HG03108 (cell line): ENCODE data around the gene MACROD2.
"Not testable (repeated sequence)": the region's sequence is repeated elsewhere in the genome, so short reads cannot be mapped to it uniquely, and the experiment has no call there.

Source experiments
- ATAC-seq: cut with Tn5 transposase; IDR thresholded peaks from one replicate; pipeline ENCODE4 v1.9.1; 2021; ENCODE audit warnings: moderate library complexity; ENCODE audit not compliant: unreplicated experiment

Gene MACROD2

DNA sequence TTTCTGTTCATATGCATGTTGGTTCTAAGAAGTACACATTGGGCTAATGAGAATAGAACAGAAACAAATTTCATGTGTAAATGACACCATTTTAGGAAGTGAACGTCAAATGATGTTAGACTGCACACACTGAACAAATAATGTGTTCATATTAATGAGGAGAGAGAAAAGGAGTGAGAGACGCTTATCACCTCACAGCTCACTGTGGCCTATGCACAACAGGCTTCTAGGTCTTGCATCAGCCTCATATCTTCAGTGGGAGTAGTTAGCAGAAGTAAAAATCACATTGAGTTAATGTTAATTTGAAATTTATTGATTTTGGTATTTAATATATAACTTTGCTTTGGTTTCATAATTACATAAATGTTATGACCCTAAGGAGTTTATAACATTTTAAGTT lies 454.9 kb downstream of the MACROD2 start:
- ATAC-seq = no peak

DNA sequence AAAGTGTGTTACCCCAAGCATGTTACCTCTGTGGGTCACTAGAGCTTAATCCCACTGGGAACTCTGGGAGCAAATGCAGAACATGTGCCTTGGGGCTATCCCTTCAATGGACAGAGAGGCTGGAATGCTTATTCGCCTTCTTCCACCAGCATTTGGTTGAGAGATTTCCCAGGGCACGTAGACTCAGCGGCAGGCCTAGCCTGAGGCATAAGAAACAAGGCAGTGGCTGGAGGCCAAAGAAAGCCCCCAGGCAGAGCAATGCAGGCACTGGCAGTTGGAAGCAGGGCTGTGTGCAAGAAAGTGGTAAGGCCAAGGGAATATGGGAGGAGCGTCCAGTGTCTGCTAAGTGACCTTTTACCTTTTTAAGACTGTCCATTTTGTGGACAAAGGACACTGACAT lies 456.1 kb downstream of the MACROD2 start:
- ATAC-seq = no peak

DNA sequence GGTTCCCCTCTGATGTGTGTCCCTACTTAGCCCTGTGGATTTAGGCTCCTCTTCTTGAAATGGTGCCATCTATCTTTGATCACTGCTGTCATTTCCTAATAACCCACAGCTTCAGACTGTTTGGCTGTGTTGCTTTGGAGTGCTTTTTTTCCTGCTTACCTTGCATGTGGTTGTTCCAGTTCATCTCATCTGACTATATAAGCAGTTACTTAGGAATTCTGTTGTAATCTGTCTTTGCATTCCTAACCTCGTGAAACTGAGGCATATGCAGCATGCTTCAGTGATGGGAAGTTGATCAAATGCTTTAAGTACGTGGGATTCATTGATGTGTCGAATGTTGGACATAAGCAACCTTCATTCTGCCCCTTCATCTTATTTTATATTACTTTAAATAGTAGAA lies 457.9 kb downstream of the MACROD2 start:
- no peak for ATAC-seq

DNA sequence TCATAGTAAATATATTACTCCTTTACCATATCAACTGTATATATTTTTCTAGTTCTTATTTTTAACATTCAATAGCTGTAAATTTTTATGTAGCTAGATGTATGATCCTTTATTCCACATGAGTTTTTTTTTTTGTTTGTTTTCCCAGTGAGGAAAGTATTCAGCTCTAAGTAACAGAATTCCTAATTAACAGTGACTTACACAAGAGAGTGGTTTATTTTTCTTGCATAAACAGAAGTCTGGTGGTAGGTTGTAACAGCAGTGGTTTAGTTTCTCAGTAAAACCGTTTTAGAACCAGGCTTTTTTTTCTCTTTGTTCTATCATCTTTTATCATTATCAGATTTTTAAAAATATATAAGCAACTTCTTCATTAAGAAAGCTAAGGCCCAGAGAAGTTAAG lies 459.0 kb downstream of the MACROD2 start:
- ATAC-seq = no peak

DNA sequence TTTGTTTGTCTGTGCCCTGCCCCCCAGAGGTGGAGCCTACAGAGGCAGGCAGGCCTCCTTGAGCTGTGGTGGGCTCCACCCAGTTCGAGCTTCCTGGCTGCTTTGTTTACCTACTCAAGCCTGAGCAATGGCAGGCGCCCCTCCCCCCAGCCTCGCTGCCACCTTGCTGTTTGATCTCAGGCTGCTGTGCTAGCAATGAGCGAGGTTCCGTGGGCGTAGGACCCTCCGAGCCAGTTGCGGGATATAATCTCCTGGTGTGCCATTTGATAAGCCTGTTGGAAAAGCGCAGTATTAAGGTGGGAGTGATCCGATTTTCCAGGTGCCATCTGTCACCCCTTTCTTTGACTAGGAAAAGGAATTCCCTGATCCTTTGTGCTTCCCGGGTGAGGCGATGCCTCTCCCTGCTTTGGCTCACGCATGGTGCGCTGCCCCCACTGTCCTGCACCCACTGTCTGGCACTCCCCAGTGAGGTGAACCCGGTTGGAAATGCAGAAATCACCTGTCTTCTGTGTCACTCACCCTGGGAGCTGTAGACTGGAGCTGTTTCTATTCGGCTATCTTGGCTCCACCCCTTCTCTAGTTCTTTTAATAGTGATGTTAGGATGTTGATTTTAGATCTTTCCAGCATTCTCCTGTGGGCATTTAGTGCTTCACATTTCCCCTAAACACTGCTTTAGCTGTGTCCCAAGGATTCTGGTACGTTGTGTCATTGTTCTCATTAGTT lies 471.9 kb downstream of the MACROD2 start:
- ATAC-seq = not testable (repeated sequence)

DNA sequence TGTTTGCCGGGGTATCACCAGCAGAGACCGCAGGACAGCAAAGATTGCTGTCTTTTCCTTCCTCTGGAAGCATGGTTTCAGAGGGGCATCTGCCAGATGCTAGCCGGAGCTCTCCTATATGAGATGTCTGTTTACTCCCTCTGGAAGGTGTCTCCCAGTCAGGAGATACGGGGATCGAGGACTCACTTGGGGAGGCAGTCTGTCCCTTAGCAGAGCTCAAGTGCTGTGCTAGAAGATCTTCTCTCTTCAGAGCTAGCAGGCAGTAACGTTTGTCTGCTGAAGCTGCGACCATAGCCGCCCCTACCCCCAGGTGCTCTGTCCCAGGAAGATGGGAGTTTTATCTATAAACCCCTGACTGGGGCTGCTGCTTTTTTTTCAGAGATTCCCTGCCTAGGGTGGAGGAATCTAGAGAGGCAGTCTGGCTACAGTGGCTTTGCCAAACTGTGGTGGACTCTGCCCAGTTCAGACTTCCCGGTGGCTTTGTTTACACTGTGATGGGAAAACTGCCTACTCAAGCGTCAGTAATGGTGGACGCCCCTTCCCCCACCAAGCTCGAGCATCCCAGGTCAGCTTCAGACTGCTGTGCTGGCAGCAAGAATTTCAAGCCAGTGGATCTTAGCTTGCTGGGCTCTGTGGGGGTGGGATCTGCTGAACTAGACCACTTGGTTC lies 475.0 kb downstream of the MACROD2 start:
- ATAC-seq = no peak

DNA sequence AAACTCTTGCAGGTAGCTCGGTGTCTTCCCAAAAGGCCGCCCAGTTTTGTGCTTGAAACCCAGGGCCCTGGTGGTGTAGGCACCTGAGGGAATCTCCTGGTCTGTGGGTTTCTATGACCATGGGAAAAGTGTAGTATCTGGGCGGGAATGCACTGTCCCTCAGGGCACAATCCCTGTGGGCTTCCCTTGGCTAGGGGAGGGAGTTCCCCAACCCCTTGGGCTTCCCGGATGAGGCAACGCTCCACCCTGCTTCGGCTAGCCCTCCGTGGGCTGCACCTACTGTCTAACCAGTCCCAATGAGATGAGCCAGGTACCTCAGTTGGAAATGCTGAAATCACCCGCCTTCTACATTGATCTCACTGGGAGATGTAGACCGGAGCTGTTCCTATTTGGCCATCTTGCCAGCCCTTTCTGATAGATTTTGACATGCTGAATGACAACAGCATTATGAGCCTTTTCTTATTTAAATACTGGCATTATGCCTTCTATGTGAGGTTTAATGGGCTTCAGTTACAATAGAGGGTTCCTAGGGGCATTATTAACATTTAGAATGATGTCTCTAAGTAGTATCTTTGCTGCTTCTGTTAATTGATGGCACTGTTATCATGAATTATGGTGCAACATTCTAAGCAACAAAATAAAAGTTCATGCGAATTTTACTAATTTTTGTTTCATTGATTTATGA lies 475.8 kb downstream of the MACROD2 start:
- no peak for ATAC-seq

DNA sequence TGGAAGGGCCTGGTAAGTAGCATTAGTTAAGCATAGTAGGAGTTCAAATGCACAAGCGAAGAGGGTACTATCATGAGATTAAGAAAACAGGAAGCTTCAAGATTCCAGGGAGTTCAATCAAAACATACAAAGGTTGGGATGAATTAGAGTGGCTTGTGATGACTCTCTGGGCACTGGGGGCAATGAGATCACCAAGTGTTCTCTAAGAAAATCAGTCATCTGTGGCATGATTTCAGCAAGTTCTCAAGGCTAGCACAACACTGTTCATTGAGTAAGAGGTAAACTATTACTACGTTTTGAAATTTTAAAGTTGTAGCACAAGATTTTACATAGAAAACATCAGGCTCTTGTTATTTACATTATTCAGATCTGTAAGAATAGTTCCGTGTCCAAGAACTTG lies 481.8 kb downstream of the MACROD2 start:
- no peak for ATAC-seq

DNA sequence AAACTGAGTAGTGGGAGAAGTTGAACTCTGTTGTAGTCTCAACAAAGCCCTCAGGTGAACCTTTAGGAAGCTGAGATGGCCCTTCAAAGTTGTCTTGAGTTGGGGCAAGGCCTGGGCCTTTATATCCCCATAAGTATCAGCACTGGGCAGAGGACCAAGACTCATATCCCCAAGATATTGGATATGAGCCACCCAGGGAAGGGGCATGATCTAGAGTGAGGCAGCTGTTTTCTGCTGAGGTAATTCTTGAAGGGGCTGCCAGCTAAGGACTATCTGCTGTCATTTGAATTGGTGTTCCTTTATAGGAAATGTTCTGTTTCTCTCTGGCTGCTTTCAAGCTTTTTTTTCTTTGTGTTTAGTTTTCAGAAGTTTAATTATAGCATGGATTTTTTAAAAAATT lies 482.8 kb downstream of the MACROD2 start:
- ATAC-seq = no peak

DNA sequence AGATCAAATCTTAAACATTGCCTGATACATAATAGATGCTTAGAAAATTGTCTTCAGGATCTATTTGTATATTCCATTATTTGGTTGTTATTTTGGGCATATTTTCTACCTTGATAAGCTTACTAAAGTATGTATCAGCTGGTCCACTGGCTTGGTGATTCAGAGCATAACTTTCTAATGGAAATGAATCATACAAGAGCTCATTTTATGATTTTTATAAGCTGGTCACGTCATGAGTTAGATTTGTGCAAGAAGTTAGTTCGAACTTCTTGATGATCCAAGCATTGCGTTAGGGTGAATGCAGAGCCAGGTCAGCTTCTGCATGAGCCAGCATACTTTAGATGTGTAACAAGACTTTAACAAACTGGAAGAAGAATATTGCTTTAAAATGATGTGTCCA lies 486.5 kb downstream of the MACROD2 start:
- no peak for ATAC-seq

DNA sequence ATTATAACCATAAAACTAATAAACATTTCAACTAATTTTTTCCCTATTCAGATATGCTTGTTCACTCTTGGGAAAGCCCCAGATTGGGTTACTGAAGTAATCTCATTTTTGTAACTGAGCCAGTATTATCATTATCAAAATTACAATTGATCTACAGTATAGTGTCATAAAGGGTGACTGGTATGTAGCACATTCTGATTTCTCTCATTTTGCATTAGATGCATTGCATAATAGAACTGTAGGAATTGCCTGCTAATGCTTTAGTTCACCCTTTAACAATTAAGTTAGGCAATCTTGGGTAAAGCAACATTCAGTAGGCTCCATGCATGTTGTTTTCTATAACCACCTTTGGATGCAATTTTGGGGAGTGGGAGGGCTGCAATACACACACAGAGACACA lies 492.9 kb downstream of the MACROD2 start:
- ATAC-seq = no peak

DNA sequence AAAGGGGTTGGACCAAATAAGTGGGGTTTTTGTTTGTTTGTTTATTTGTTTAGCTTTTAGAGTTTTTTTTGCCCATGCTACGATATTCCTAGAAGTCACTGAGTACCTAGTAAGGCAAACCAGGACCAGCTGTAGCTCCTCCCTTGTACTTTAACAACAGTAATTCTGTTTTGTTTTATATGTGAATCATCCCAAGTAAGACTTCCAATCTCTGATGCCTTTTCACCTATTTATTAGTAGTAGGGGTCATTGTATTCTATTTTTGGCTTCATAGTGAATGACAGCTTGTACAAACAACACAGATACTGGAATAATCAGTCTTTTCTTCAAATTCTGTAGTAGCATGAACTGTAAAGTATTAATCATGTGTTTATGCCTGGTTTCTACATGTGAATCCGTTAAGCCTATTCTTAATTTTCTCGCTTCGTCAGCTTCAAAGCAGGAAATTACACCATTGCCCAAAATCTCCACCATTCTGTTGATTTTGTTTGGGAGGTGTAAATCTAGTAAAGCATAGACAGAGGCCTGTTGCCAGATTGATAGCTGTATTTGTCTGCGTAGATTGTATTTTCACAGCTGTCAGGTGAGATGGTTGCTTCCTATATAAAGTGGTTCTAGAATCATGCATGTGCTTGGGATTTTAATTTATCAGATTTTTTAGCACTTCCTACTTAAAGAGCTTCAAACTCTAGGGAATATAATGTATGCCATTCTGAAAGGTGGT lies 493.6 kb downstream of the MACROD2 start:
- ATAC-seq = no peak

DNA sequence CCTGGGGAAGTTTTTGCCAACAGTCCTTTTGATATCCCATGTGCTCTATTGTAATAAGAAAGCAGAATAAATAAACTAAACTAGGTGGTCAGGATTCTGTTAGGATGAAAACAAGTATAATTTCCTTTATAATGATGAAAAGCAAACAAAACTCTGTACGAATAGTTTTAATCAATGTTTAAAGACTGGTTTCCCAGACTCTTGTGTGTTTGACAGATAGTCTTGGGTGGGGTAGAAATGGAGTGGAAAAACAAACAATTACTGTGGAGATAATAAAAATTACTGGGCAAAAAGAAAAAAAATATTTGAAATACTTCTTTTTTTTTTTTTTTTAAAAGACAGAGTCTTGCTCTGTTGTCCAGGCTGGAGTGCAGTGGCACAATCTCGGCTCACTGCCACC lies 494.2 kb downstream of the MACROD2 start:
- no peak for ATAC-seq

DNA sequence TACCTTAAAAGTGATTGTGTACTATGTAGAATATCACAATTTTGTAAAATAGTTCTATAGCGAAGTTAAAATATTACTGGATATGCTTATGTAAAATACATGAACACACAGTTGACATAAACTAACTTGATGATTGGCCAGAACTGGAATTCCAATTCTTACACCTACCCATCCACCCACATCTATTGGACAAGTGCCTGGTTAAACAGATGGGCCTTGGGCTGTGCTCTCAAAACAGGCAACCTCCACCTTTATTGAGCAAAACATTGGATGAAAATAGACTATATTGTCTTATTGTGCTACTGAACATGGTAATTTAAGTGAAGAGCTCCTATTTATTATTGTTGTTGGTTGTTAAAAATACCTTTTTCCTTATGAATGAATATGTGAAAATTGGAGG lies 496.1 kb downstream of the MACROD2 start:
- ATAC-seq = no peak

DNA sequence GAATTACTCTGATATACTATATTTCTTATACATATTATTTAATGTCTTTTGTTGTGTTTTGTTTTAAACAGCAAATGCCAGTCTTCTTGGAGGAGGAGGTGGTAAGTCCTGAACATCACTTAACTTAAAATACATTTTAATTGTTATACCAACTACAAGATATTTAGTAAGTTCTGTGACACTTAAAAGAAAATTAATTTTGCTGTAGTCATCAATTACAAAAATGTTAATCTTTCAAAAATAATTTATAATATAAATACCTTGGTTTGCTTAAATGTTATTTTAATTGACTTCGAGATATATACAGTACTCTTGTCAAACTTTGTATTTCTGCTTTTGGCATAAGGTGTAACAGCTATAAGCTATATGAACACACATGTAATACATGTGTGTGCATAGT lies 498.1 kb downstream of the MACROD2 start:
- ATAC-seq = no peak

DNA sequence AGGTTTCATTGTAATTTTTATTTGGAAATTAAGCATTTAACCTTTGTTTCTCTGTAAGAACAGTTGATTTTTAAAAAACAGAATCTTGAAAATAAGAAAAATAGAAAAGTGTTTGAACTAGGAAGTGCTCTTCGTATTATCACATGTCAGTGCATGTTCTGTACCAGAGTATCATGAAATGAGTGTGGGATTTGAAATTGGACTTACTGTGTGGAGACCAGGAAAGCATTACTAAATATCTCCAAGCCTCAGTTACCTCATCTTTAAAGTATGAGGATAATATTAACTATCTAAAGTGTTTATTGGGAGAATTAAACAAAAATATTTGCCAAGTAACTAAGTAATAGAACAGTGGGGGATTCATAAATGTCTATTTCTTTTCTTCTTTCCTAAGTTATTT lies 499.0 kb downstream of the MACROD2 start:
- no peak for ATAC-seq

DNA sequence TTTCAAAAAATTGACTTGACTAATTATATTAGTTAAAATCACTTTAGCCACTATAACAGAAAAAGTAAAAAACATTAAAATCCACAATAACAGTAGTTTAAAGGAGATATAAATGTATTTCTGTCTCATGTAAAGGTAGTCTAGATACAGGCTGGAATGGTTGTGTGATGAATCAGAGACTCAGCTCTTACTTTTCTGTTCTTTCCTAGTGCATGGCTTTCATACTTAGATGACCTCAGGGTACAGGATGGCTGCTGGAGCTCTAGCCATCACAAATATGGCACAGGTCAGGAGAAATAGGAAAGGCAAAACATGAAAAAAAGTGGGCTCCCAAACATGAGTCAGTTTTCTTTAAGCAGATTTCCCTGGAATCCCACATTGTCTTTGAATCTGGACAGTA lies 499.8 kb downstream of the MACROD2 start:
- no peak for ATAC-seq

DNA sequence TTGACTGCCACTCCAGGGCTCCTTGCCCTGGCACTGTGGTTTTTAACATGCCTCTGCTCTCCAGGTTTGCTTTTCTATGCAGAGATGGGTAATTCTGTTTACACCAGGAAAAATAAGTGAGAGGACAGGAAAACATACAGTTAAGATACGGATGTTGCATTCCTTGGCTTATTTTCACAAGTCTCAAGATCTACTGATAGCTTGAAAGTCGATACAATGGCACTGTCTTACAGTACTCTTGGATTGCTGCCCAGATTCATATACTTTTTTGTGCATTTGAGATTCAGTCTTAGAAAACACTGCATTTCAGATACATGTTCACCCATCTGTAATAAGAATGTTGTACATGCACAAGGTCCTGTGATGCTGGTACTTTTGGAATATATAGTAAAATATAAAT lies 501.7 kb downstream of the MACROD2 start:
- no peak for ATAC-seq

DNA sequence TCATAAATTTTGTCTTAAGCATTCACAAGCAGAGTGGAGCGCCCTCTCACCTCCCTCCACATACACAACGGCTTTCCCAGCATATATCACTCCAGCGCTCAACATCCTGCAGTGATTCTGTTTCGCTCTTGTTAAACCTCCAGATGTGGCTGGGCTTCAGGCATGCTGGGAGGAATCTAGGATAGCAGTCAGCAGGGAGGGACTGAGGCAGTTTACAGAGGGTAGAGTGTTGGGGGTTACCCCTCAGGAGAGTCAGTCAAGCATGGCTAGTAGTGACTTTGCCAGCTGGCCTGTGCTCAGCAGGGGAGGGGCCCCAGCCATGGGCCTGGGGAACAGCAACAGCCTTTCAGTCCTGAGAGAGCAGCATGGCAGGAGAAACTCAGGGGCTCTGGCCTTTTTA lies 503.5 kb downstream of the MACROD2 start:
- ATAC-seq = no peak

DNA sequence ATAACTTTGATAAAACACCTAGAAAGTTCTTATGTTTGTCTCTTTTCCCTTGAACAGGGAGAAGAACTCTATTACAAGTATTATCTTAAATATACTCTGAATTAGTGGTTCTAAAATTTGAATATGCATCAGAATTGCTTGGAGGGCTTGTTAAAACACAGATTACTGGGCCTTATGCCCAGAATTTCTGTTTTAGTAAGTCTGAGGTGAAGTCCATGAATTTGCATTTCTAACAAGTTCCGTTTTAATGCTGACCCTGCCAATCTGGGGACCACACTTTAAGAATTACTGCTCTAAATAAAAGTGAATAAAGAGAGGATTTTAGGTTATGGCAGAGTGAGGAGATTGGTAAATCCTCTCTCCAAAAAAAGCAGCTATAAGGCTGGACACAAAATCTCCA lies 510.2 kb downstream of the MACROD2 start:
- no peak for ATAC-seq

DNA sequence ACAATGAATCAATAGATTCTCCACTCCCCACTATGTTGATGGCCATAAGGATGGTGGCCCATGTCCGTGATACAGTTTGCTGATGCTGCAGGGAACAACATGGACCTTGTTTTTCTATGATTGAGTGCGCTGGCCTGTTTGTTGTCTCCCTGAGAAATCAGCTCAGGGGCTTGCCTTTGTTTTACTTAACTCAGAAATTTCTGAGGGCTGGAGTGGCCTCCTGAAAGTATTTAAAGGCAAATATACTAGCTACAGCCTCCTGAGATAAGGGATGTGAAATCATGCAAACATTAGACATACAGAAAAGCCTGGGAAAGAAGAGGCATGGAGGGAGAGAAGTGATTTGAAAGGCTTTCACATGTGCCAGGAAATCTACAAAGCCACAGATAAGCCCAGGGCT lies 512.4 kb downstream of the MACROD2 start:
- ATAC-seq = no peak

DNA sequence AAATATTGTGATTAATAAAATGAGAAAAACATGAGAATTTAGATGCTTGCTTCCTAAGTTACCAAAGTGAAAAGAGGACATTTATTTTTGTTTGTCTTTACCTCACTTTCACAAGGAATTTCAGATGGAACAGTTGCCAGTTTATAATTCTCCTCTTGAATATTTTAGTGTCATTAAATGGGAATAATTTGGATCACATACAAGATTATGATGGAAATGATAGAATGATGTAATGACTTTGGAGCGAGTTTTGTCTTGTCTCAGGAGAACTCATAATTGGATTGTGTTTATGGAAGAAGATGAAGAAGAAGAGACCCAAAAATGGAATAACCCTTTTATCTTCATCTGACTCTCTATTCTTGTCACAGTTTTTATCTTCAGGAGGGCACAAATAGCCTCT lies 515.0 kb downstream of the MACROD2 start:
- no peak for ATAC-seq
